Omental fat pad (tissue), 4 donors: Measurements from ENCODE around the gene LMLN. TPM values are rescaled to one million over a fixed set of nuclear protein-coding genes. Genes with fewer than 3 reads are reported as not detected.

ENCODE experiments used
- ATAC-seq: fragments of 150-250 bp; one replicate; pipeline ENCODE4 v1.9.1; 2016; ENCODE audit warnings: mild to moderate bottlenecking, moderate library complexity; ENCODE audit not compliant: low FRiP score
- DNase-seq: peaks from one replicate; pipeline ENCODE4 v3.0.0-alpha.2; 2019; ENCODE audit warnings: low spot score
- total RNA-seq, 4 donors: library from RNA; depleted of rRNA; stranded (reverse); fragments of >200 nt; gene quantifications; one replicate each; pipeline ENCODE4 v1.1.0, GENCODE V29; 2016
- TF ChIP-seq, protein P1 (sequence below), 3 donors: fragments of 450-650 bp; IDR thresholded peaks; one replicate each; pipeline ENCODE4 v1.5.1; 2016 to 2017; ENCODE audit warnings: antibody characterized with exemption in 3 of 3, mild to moderate bottlenecking in 3 of 3, moderate library complexity in 2 of 3

The LMLN gene
- total RNA-seq, 4 donors from 2014 or later, result 2.5 to 5.5 (median 3.5) TPM

DNA sequence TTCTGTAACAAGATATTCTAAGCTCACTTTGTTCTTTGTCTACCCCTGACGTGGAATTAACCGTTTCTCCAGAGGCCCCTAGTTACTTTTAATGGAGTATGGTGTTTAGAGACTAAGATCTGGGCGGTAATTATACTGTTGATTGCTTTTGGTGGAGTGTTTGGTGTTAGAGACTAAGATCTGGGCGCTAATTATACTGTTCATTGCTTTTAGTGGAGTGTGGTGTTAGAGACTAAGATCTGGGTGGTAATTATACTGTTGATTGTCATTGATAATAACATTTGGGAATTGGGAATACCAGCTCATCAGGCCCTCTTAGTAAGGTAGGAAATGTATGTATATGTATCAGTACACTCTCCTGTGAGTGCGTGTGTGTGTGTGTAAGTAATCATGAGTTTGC lies 66.6 kb downstream of the LMLN start:
- TF ChIP-seq, protein P1, sequence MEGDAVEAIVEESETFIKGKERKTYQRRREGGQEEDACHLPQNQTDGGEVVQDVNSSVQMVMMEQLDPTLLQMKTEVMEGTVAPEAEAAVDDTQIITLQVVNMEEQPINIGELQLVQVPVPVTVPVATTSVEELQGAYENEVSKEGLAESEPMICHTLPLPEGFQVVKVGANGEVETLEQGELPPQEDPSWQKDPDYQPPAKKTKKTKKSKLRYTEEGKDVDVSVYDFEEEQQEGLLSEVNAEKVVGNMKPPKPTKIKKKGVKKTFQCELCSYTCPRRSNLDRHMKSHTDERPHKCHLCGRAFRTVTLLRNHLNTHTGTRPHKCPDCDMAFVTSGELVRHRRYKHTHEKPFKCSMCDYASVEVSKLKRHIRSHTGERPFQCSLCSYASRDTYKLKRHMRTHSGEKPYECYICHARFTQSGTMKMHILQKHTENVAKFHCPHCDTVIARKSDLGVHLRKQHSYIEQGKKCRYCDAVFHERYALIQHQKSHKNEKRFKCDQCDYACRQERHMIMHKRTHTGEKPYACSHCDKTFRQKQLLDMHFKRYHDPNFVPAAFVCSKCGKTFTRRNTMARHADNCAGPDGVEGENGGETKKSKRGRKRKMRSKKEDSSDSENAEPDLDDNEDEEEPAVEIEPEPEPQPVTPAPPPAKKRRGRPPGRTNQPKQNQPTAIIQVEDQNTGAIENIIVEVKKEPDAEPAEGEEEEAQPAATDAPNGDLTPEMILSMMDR (IDR thresholded peaks at IDR 0.05), result no peak
- ATAC-seq (no peak), DNase-seq (no peak)

DNA sequence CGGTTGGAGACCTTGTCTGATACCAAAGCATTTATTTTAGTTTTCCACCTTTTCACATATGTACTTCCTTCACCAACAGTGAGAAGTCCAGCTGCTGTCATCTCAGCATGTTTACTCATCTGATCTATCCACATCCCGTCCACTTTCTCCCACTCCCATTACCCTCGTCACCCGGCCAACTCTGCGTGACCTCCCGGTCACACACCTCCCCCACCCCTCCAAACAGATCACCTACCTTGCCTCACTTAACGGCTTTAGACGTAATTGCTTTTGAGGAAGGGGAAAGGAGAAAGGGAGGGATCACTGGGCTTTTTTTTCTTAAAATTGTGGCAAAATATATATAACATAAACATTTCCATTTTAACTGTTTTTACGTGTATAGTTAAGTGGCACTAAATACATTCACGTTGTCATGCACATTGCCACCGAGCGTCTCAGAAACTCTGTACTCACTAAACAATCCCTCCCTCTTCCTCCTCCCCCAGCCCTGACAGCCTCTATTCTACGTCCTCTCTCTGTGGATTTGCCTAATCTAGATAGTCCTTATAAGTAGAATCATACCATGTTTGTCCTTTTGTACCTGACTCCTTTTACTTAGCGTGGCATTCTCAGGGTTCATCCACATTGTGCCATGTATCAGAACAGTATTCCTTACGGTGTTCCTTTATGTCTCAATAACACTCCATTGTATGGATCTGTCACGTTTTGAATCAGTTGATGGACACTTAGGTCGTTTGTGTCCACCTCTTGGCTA lies 67.2 kb downstream of the LMLN start:
- DNase-seq, result no peak
- TF ChIP-seq, protein P1 (IDR thresholded peaks at IDR 0.05), result no peak
- no peak for ATAC-seq

DNA sequence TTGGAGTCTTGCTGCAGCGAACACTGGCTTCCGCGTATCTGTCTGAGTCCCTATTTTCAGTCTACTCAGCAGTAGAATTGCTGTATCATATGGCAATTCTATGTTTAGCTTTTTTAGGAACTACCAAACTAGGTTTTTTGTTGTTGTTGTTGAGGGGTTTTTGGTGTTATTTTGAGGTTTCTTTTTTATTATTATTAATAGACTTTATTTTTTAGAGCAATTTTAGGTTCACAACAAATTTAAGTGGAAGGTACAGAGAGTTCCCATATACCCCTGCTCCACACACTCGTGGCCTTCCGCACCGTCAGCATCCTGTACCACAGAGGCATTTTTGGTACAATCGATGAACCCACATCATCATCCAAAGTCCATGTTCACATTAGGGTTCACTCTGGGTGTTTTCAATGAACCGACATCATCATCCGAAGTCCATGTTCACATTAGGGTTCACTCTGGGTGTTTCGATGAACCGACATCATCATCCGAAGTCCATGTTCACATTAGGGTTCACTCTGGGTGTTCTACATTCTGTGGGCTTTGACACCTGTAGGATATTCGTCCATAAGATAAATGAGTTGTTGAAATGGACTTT lies 67.9 kb downstream of the LMLN start:
- DNase-seq (no peak), ATAC-seq (no peak)
- TF ChIP-seq, protein P1 (IDR thresholded peaks at IDR 0.05), result no peak

DNA sequence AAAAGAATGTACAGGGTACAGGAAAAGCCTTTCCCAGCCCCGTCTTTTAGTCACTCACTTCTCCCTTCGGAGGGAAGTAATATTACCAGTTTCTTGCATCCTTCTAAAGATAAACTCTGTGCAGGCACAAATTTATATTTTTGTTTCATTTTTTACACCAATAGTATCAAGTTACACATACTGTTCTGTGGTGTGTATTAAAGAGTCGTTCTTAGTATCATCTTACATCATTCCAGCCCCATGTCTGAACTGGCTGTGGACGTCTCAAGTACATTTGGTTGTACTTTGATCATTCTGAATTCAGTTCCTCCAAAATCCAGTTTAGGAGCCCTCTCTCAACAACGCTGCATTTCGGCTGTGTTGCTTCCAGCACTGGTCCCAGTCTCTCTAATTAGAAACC lies 68.7 kb downstream of the LMLN start:
- DNase-seq, result no peak
- TF ChIP-seq, protein P1 (IDR thresholded peaks at IDR 0.05), result no peak
- no peak for ATAC-seq

DNA sequence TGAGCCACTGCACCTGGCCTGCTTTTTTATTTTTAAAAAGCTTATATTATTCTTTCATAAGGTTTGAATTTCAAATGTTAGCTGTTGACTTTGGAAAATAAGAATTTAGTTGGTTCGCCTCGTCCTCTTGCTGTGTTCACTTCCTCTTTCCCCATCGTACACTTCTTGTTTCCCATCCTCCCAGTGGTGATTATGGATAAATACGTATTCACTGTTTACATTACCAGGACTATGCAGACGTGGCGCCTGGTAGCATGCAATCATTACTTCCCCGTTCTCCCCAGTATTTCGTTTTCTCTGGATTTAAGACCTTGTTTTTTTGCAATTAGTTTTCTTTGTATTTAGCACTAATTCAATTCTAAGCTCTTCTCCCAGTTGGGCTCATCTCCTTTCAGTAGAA lies 70.1 kb downstream of the LMLN start:
- TF ChIP-seq, protein P1 (IDR thresholded peaks at IDR 0.05), result no peak
- DNase-seq (no peak), ATAC-seq (no peak)

DNA sequence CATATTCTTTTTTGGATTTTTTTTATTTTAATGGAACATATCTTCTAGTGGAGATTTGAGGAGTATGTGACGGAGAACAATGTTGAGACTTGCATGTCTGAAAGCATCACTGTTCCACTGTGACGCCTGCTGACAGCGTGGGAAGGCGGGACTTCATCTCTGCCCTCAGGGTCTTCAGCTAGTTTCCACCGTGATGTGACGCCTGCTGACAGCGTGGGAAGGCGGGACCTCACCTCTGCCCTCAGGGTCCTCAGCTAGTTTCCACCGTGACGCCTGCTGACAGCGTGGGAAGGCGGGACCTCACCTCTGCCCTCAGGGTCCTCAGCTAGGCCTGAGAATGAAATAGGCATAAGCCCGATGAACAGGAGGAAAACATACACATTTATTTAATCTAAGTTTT lies 70.7 kb downstream of the LMLN start:
- ATAC-seq, result no peak
- no peak for DNase-seq
- TF ChIP-seq, protein P1 (IDR thresholded peaks at IDR 0.05), result no peak
